Spleen (tissue), 7 donors: Measurements from ENCODE around the gene LYPLA2.

Experiments used
- CTCF ChIP-seq, 11 experiments: fragments of 200-600 bp in 7 of 11; fragments of 450-650 bp in 4 of 11; sonication (generic) in 4 of 11; IDR thresholded peaks in 8 of 11; conservative IDR thresholded peaks in 3 of 11; 1 replicate in 7 of 11; 2 replicates in 4 of 11; pipeline versions ENCODE4 v1.4.0 to v1.8.0; 2016 to 2021; ENCODE audit warnings: antibody characterized with exemption in 11 of 11, inconsistent platforms in 4 of 11, mild to moderate bottlenecking in 1 of 11
- POLR2A ChIP-seq, 3 donors: fragments of 450-650 bp; IDR thresholded peaks; one replicate each; pipeline ENCODE4 v1.5.1; 2017; ENCODE audit warnings: antibody characterized with exemption in 3 of 3, mild to moderate bottlenecking in 1 of 3
- POLR2AphosphoS5 ChIP-seq, 3 donors: sonication (generic); formaldehyde crosslinking; IDR thresholded peaks; one replicate each; pipeline ENCODE4 v1.5.1; 2017; ENCODE audit warnings: antibody characterized with exemption in 3 of 3
- donor health status: DM: no; HTN: no; CAD: no; lungs with moderate emphysema.
- donor health status: DM: no; HTN: no; CAD: no.
- donor health status: DM: no; HTN: no; CAD: no.

GRCh38 chr1:23823767-23824166 lies 32.8 kb downstream of the LYPLA2 start:
- no peak for TF ChIP-seq CTCF (IDR thresholded peaks at IDR 0.05 in 8 of 11, conservative IDR thresholded peaks at IDR 0.05 in 3 of 11)
- no peak for TF ChIP-seq POLR2A (IDR thresholded peaks at IDR 0.05)
- TF ChIP-seq POLR2AphosphoS5 (IDR thresholded peaks at IDR 0.05) = no peak
